ENCODE measurements around the gene IL21R. TPM values are rescaled to one million over a fixed set of nuclear protein-coding genes. Genes with fewer than 3 reads are reported as not detected.

IL21R gene
- total RNA-seq, 1 experiment from 2014 or later, result not detected

- DNase-seq, result no peak
- CTCF ChIA-PET, result interaction anchor here (0.6 to 1.1 kb wide), 2 partner anchors 11 to 17 kb away, joined by 3 read pairs; no protein-coding TSS in a partner anchor
- Mint-ChIP-seq H3K27me3 (ENCODE audit: unreplicated experiment) (no peaks in the 10 kb centered on the region), H3K27ac (ENCODE audit: unreplicated experiment) (no peak overlapping the region), H3K9me3 (ENCODE audit: low read depth, unreplicated experiment) (no peaks in the 10 kb centered on the region), H3K4me1 (ENCODE audit: low read depth, unreplicated experiment) (no peaks in the 10 kb centered on the region), H3K4me3 (ENCODE audit: low read depth, unreplicated experiment) (no peak overlapping the region), H3K36me3 (ENCODE audit: insufficient read depth, unreplicated experiment) (peaks cover 58% of the 10 kb centered on the region)
- TF ChIP-seq, protein P1, sequence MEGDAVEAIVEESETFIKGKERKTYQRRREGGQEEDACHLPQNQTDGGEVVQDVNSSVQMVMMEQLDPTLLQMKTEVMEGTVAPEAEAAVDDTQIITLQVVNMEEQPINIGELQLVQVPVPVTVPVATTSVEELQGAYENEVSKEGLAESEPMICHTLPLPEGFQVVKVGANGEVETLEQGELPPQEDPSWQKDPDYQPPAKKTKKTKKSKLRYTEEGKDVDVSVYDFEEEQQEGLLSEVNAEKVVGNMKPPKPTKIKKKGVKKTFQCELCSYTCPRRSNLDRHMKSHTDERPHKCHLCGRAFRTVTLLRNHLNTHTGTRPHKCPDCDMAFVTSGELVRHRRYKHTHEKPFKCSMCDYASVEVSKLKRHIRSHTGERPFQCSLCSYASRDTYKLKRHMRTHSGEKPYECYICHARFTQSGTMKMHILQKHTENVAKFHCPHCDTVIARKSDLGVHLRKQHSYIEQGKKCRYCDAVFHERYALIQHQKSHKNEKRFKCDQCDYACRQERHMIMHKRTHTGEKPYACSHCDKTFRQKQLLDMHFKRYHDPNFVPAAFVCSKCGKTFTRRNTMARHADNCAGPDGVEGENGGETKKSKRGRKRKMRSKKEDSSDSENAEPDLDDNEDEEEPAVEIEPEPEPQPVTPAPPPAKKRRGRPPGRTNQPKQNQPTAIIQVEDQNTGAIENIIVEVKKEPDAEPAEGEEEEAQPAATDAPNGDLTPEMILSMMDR (IDR thresholded peaks at IDR 0.05; ENCODE audit: unreplicated experiment), result no peak
- intact Hi-C loops (cut with micrococcal nuclease; ENCODE audit: unreplicated experiment), result no loop called here
- no TSS peak for BruUV-seq (replicated peaks)
These were observed 96.3 kb downstream of the IL21R start for GRCh38 chr16:27498031-27498825.

DNA sequence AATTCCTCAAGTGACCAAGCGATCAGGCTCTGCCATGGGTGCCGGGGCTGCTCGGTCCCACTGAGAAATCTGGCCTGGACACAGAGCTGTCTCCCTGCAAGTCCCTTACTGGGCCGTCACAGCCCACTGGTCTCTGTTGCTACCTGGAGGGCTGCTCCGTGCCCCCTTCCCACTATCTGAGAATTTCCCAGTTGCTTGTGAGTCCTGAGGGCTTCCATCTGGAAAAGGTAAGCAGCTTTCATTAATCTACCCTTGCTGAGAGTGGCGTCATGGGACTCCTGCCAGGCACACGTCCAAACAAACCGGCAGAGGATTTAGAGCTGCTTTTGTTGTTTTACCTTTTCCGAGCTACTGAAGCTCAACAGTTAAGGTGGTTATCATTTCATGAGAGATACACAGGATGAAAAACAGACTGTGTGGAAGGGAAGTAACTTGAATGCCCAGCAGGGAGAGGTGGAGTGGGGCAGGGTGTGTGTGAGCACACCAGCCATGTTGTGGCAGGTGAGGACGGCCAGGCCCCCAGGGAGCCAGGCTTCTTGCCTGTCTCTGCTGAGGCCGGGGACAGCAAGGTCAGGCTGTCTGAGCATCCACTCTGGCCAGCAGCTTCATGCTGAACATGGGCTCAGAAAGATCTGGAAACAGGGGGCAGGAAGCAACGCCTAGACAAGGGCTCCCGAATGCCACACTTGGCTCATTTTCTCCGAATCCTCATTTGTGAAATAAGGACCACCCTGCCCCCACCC, 97.1 kb downstream of the IL21R start:
- H3K27me3 Mint-ChIP-seq (ENCODE audit: unreplicated experiment), result no peaks in the 10 kb centered on the region
- no peaks in the 10 kb centered on the region for H3K4me1 Mint-ChIP-seq (ENCODE audit: low read depth, unreplicated experiment)
- DNase-seq, result no peak
- no peaks in the 10 kb centered on the region for H3K9me3 Mint-ChIP-seq (ENCODE audit: low read depth, unreplicated experiment)
- BruUV-seq (replicated peaks), result no TSS peak
- intact Hi-C loops (cut with micrococcal nuclease; ENCODE audit: unreplicated experiment), result no loop called here
- TF ChIP-seq, protein P1 (IDR thresholded peaks at IDR 0.05; ENCODE audit: unreplicated experiment), result no peak
- no peak overlapping the region for H3K4me3 Mint-ChIP-seq (ENCODE audit: low read depth, unreplicated experiment)
- peaks cover 66% of the 10 kb centered on the region for H3K36me3 Mint-ChIP-seq (ENCODE audit: insufficient read depth, unreplicated experiment)
- no peak overlapping the region for H3K27ac Mint-ChIP-seq (ENCODE audit: unreplicated experiment)
- CTCF ChIA-PET, result interaction anchor here (0.6 kb wide), 1 partner anchor 10 kb away, joined by 3 read pairs; no protein-coding TSS in a partner anchor

DNA sequence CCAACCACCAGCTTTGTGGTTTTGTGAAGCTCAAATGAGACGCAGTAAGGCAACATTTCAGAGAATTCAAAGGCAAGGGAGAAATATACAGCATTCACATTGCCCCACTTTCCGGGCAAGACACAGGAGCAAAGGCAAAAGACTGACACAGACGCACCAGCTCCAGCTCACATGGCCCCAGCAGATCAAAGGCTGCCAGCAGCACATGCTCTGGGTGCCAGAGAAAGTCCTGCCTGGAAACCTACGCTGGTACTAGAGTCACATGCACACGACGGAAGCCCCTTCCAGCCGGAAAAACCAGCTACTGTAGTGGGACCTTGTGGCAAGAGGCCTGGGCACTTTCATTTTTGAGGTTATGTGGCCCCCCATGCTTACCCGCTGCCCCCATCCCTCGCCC, 97.7 kb downstream of the IL21R start:
- H3K27me3 Mint-ChIP-seq (ENCODE audit: unreplicated experiment), result no peaks in the 10 kb centered on the region
- intact Hi-C loops (cut with micrococcal nuclease; ENCODE audit: unreplicated experiment), result no loop called here
- CTCF ChIA-PET, result no interaction called here

DNA sequence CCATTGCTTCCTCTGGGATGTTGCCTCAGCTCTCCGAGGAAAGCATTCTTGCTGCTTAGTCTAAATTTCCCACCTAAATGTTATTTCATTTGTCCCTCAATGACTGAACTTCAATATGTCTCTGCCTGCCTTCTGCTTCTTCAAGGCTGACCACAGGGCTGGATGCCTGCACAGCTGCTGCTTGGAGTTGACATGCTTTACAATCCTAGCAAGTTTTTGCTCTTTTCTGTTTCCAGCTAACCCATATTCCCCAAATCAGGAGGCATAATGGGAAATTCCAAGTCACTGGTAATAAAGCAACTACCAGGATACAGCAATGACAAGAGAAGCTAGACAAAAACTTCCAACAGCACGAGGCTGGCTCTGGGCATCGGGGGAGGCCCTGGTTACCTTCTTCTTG, 98.8 kb downstream of the IL21R start:
- intact Hi-C loops (cut with micrococcal nuclease; ENCODE audit: unreplicated experiment), result no loop called here
- no peaks in the 10 kb centered on the region for H3K4me1 Mint-ChIP-seq (ENCODE audit: low read depth, unreplicated experiment)
- H3K9me3 Mint-ChIP-seq (ENCODE audit: low read depth, unreplicated experiment), result no peaks in the 10 kb centered on the region
- no peak for DNase-seq
- H3K36me3 Mint-ChIP-seq (ENCODE audit: insufficient read depth, unreplicated experiment), result peaks cover 61% of the 10 kb centered on the region
- H3K27me3 Mint-ChIP-seq (ENCODE audit: unreplicated experiment), result no peaks in the 10 kb centered on the region
- BruUV-seq (replicated peaks), result no TSS peak
- H3K4me3 Mint-ChIP-seq (ENCODE audit: low read depth, unreplicated experiment), result no peak overlapping the region
- TF ChIP-seq, protein P1 (IDR thresholded peaks at IDR 0.05; ENCODE audit: unreplicated experiment), result no peak
- CTCF ChIA-PET, result no interaction called here
- H3K27ac Mint-ChIP-seq (ENCODE audit: unreplicated experiment), result no peak overlapping the region

More for the DNA sequence above, 97.7 kb downstream of the IL21R start:
- Mint-ChIP-seq H3K27ac (ENCODE audit: unreplicated experiment) (no peak overlapping the region), H3K9me3 (ENCODE audit: low read depth, unreplicated experiment) (no peaks in the 10 kb centered on the region), H3K4me1 (ENCODE audit: low read depth, unreplicated experiment) (no peaks in the 10 kb centered on the region), H3K36me3 (ENCODE audit: insufficient read depth, unreplicated experiment) (peaks cover 66% of the 10 kb centered on the region), H3K4me3 (ENCODE audit: low read depth, unreplicated experiment) (no peak overlapping the region)
- no peak for DNase-seq
- TF ChIP-seq, protein P1 (IDR thresholded peaks at IDR 0.05; ENCODE audit: unreplicated experiment), result no peak
- no TSS peak for BruUV-seq (replicated peaks)

Other genes starting within 250 kb of the IL21R start
- gene KDM8, start 198.6 kb upstream of the IL21R start, total RNA-seq (2022), result 8.4 and 10.2 TPM in 2 replicates
- gene NSMCE1, start 133.4 kb upstream of the IL21R start, total RNA-seq (2022), result 74.9 and 83.2 TPM in 2 replicates
- gene IL4R, start 88.2 kb upstream of the IL21R start, total RNA-seq (2022), result 99.0 and 108 TPM in 2 replicates
- 88.5 and 90.9 TPM in 2 replicates for gene GTF3C1, start 147.7 kb downstream of the IL21R start, total RNA-seq (2022)
- 37.8 and 46.9 TPM in 2 replicates for gene KATNIP, start 148.0 kb downstream of the IL21R start, total RNA-seq (2022)

All from Calu3 (cell line).